ENCODE measurements around the gene MACF1.
"Not testable (repeated sequence)": the region's sequence is repeated elsewhere in the genome, so short reads cannot be mapped to it uniquely, and the experiment has no call there.

The MACF1 gene

DNA sequence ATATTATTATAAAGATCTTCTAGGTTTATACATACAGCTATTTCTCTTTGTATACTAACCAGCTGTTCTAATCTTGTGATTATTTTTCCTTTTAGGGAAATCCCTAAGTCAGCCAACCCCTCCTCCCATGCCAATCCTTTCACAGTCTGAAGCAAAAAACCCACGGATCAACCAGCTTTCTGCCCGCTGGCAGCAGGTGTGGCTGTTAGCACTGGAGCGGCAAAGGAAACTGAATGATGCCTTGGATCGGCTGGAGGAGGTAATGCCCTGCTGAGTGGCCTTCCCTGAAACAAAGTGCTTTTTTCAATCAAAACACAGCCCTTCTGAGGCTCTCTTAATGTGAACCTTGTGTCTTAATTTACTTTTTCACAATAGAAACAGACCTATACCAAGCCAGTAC, 254.5 kb downstream of the MACF1 start:
- peaks cover 96% of the 10 kb centered on the region for H3K36me3 ChIP-seq (ENCODE audit: insufficient read depth, low read length)
- H3K9me3 ChIP-seq (replicated peaks; ENCODE audit: low read length), result no peaks in the 10 kb centered on the region
- H3K9ac ChIP-seq (ENCODE audit: low read depth, low read length), result no peak overlapping the region
- H3K4me3 ChIP-seq (ENCODE audit: low read length), result no peak overlapping the region
- H3K4me1 ChIP-seq (ENCODE audit: control insufficient read depth, insufficient read depth, low read length), result no peaks in the 10 kb centered on the region
- no peaks in the 10 kb centered on the region for H3K27me3 ChIP-seq (ENCODE audit: control insufficient read depth, insufficient read depth, low read length)
- no peak overlapping the region for H3K4me2 ChIP-seq (ENCODE audit: low read length)

DNA sequence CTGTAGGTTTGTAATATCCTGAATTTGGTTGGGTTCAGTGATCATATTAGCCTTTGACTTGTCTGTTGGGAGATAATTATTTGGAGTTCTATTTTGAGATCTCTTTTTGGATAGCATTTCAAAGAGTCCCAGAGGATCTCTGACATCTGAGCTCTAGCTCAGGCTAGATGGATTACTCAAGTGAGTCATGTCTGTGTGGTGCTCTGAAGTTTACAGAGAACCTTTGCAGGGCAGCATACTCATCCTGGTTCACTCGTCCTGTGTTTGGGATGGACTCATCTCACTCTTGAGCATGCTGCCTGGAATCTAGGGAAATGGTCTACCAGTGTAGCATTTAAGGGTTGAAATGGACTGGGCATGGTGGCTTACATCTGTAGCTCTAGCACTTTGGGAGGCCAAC, 257.6 kb downstream of the MACF1 start:
- Histone ChIP-seq H3K4me1 (ENCODE audit: control insufficient read depth, insufficient read depth, low read length) (no peaks in the 10 kb centered on the region), H3K9me3 (replicated peaks; ENCODE audit: low read length) (no peaks in the 10 kb centered on the region), H3K36me3 (ENCODE audit: insufficient read depth, low read length) (peaks cover 95% of the 10 kb centered on the region), H3K27me3 (ENCODE audit: control insufficient read depth, insufficient read depth, low read length) (no peaks in the 10 kb centered on the region), H3K9ac (ENCODE audit: low read depth, low read length) (no peak overlapping the region), H3K4me2 (ENCODE audit: low read length) (no peak overlapping the region), H3K4me3 (ENCODE audit: low read length) (no peak overlapping the region)

DNA sequence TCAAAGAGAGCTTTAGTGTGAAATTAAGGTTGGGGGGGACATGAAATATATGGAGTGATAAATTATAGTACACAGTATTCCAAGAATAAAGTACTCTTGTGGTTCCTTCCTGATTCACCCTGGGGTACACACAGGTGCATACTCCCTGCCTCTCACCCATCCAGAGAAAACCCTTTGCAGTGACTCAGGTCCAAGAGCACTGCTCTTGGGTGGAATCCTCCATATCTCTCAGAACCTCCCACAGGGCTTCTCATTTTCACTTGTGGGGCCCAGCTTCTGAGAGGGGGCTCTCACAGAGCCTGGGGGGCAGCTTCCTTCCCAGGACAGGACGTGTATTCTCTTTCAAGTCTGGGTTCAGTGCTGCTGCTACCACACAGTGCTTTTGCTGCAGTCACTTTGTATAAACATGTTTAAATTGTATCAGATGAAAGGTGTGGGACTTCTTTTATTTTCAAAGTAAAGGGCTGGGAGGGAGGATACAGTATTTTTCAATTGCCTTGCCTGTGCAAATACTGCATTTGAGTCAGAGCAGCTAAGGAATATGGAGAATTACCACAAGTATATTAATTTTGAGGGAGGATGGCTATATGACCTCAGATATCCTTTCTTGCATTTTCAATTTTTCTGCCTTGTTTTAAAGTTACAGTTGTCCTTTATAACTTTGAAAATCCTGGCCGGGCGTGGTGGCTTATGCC, 262.1 kb downstream of the MACF1 start:
- Histone ChIP-seq H3K36me3 (ENCODE audit: insufficient read depth, low read length) (peaks cover 96% of the 10 kb centered on the region), H3K27me3 (ENCODE audit: control insufficient read depth, insufficient read depth, low read length) (no peaks in the 10 kb centered on the region), H3K9me3 (replicated peaks; ENCODE audit: low read length) (no peaks in the 10 kb centered on the region), H3K4me3 (ENCODE audit: low read length) (no peak overlapping the region), H3K9ac (ENCODE audit: low read depth, low read length) (no peak overlapping the region), H3K4me1 (ENCODE audit: control insufficient read depth, insufficient read depth, low read length) (no peaks in the 10 kb centered on the region), H3K4me2 (ENCODE audit: low read length) (no peak overlapping the region)

DNA sequence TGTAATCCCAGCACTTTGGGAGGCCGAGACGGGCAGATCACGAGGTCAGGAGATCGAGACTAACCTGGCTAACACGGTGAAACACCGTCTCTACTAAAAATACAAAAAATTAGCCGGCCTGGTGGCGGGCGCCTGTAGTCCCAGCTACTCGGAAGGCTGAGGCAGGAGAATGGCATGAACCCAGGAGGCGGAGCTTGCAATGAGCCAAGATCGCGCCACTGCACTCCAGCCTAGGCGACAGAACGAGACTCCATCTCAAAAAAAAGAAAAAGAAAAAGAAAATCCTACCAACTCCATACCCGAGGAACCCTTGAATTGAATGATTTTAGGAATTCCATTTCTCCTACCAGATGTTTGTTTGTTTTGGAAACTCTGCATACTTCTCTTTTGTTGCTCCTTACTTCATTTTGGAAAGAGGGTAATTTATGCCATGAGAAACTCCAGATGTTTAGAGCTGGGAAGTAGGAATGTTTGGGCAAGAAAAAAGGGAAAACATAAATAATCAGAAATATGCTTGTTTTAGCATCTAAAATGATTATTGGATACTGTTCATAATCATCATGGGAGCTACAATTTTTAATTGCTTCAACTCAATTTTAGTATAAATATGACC, 262.7 kb downstream of the MACF1 start:
- not testable (repeated sequence) for H3K4me2 ChIP-seq (ENCODE audit: low read length); H3K27me3 ChIP-seq (ENCODE audit: control insufficient read depth, insufficient read depth, low read length)

DNA sequence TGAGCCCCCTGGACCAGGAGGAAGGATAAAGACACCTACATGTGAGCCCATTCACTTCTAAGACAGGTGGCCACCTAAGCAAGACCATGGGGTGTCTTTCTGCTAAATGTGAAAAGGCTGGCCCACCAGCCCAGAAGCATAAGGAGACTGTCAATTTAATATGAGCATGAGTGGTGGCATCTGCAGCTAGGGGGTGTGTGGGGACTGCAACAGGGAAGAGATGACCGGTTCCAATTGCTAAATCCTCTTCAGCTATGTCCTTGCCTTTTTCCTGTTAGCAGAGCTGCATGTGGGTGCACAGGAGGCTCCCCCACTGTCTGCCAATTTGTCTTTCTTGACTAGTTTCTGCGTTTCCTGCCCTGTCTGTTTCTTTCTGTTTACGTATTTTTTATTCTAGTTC, 264.7 kb downstream of the MACF1 start:
- Histone ChIP-seq H3K4me3 (ENCODE audit: low read length) (no peak overlapping the region), H3K4me2 (ENCODE audit: low read length) (no peak overlapping the region), H3K9me3 (replicated peaks; ENCODE audit: low read length) (no peaks in the 10 kb centered on the region), H3K36me3 (ENCODE audit: insufficient read depth, low read length) (peaks cover 93% of the 10 kb centered on the region), H3K27me3 (ENCODE audit: control insufficient read depth, insufficient read depth, low read length) (no peaks in the 10 kb centered on the region), H3K9ac (ENCODE audit: low read depth, low read length) (no peak overlapping the region), H3K4me1 (ENCODE audit: control insufficient read depth, insufficient read depth, low read length) (no peaks in the 10 kb centered on the region)

More for the DNA sequence above, 262.7 kb downstream of the MACF1 start:
- not testable (repeated sequence) for H3K9ac ChIP-seq (ENCODE audit: low read depth, low read length); H3K4me3 ChIP-seq (ENCODE audit: low read length); H3K9me3 ChIP-seq (replicated peaks; ENCODE audit: low read length); H3K4me1 ChIP-seq (ENCODE audit: control insufficient read depth, insufficient read depth, low read length)
- H3K36me3 ChIP-seq (ENCODE audit: insufficient read depth, low read length), result peaks cover 96% of the 10 kb centered on the region

DNA sequence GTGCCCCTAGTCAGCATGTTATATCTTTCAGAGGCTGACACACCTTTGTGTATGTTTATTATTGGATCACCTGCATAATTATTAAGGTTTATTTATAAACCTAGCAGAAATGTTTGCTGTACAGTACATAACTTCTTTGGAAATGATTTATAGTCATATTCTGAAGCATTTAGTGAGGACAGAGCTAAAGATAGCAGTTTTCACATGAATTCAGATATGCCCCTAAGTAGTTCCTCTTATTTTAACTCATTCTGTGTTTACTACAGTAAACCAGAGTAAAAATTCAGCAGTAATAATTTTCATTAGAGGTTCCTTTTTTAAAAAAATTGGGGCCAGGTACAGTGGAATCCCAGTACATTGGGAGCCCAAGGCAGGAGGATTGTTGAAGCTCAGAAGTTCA, 265.5 kb downstream of the MACF1 start:
- Histone ChIP-seq H3K9me3 (replicated peaks; ENCODE audit: low read length) (no peaks in the 10 kb centered on the region), H3K9ac (ENCODE audit: low read depth, low read length) (no peak overlapping the region), H3K36me3 (ENCODE audit: insufficient read depth, low read length) (peaks cover 90% of the 10 kb centered on the region), H3K4me2 (ENCODE audit: low read length) (no peak overlapping the region), H3K4me1 (ENCODE audit: control insufficient read depth, insufficient read depth, low read length) (no peaks in the 10 kb centered on the region), H3K4me3 (ENCODE audit: low read length) (no peak overlapping the region), H3K27me3 (ENCODE audit: control insufficient read depth, insufficient read depth, low read length) (no peaks in the 10 kb centered on the region)

DNA sequence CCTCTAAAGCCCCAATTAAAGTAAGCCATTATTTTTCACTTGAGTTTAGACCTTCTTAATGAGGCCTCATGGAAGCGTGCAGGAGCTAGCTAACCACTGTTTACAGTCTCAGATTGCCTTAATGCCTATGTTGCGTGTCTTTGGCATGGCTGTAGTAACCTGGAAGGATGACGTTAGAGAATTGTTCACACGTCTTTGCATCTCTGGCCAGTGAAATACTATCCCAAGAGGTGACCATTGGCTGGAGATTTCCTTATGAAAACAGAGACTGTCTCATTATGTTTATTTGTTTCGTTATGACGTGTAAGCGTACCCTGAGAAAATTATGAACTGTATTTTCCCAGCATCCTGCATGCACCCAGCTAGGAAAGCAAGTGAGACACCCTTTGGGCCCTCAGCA, 268.3 kb downstream of the MACF1 start:
- H3K36me3 ChIP-seq (ENCODE audit: insufficient read depth, low read length), result peaks cover 71% of the 10 kb centered on the region
- H3K27me3 ChIP-seq (ENCODE audit: control insufficient read depth, insufficient read depth, low read length), result no peaks in the 10 kb centered on the region

DNA sequence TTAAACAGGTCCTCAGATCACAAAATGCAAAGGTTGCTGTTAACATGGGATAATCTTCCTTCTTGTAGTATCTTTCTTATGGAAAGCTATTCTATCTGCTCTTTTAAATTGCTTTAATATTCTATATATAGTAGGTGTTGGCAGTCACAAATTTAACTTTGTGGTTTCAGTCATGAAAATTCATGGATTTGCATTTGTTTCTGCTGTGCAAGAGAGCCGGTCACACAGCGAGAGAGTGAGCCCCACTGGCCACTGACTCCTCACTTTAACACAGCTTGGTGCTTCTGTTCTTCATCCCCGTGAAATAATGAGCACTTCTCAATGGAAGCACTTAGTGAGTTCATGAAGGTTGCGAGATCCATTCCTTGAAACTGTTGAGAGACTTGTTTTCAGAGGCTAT, 268.8 kb downstream of the MACF1 start:
- H3K4me1 ChIP-seq (ENCODE audit: control insufficient read depth, insufficient read depth, low read length), result peaks cover 2% of the 10 kb centered on the region
- no peak overlapping the region for H3K4me3 ChIP-seq (ENCODE audit: low read length)
- no peak overlapping the region for H3K9ac ChIP-seq (ENCODE audit: low read depth, low read length)
- no peaks in the 10 kb centered on the region for H3K9me3 ChIP-seq (replicated peaks; ENCODE audit: low read length)
- no peak overlapping the region for H3K4me2 ChIP-seq (ENCODE audit: low read length)
- no peaks in the 10 kb centered on the region for H3K27me3 ChIP-seq (ENCODE audit: control insufficient read depth, insufficient read depth, low read length)
- H3K36me3 ChIP-seq (ENCODE audit: insufficient read depth, low read length), result peaks cover 66% of the 10 kb centered on the region

More for the DNA sequence above, 268.3 kb downstream of the MACF1 start:
- no peak overlapping the region for H3K9ac ChIP-seq (ENCODE audit: low read depth, low read length)
- H3K4me3 ChIP-seq (ENCODE audit: low read length), result no peak overlapping the region
- H3K9me3 ChIP-seq (replicated peaks; ENCODE audit: low read length), result no peaks in the 10 kb centered on the region
- H3K4me1 ChIP-seq (ENCODE audit: control insufficient read depth, insufficient read depth, low read length), result no peaks in the 10 kb centered on the region
- no peak overlapping the region for H3K4me2 ChIP-seq (ENCODE audit: low read length)

DNA sequence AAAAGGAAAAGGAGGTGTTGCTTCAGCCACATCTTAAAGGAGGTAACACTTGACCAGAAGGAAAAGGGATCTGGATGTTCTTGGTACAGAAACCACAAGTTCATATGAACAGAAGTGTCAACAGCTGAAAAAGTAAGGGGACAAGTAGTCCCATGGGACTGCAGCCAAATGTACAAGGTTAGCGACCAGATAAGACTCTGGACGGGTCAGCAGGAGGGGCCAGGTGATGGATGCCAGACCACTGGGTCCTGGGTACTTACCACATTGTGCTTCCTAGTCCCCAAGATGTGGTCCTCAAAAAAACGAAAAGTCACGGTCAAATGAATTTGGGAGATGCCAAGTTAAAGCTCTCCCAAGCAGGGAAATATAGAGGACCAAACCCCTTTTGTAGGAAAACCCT, 270.3 kb downstream of the MACF1 start:
- no peak overlapping the region for H3K4me3 ChIP-seq (ENCODE audit: low read length)
- peaks cover 62% of the 10 kb centered on the region for H3K36me3 ChIP-seq (ENCODE audit: insufficient read depth, low read length)
- no peak overlapping the region for H3K4me2 ChIP-seq (ENCODE audit: low read length)
- H3K4me1 ChIP-seq (ENCODE audit: control insufficient read depth, insufficient read depth, low read length), result peaks cover 3% of the 10 kb centered on the region
- no peaks in the 10 kb centered on the region for H3K27me3 ChIP-seq (ENCODE audit: control insufficient read depth, insufficient read depth, low read length)
- H3K9ac ChIP-seq (ENCODE audit: low read depth, low read length), result no peak overlapping the region
- H3K9me3 ChIP-seq (replicated peaks; ENCODE audit: low read length), result no peaks in the 10 kb centered on the region

DNA sequence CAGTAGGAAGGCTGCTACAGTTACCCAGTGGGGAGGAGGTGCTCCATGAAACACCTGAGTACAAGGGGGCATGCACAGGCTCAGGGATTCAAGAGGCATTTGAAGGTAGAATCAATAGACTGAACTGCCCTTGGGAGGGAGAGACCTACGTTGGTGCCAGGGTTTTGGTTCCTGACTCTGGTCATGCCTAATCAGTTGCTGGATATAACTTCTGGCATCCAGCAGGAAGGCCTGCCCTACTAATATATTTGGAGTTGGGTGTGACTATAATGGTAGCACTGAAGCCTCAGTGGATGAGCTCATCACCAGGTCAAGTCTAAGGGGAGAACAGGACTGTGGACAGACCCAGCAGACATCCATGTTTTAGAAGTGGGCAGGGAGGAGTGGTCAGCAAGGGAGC, 271.1 kb downstream of the MACF1 start:
- H3K9ac ChIP-seq (ENCODE audit: low read depth, low read length); H3K4me1 ChIP-seq (ENCODE audit: control insufficient read depth, insufficient read depth, low read length); H3K4me2 ChIP-seq (ENCODE audit: low read length); H3K9me3 ChIP-seq (replicated peaks; ENCODE audit: low read length); H3K27me3 ChIP-seq (ENCODE audit: control insufficient read depth, insufficient read depth, low read length); H3K4me3 ChIP-seq (ENCODE audit: low read length): not testable (repeated sequence)
- peaks cover 62% of the 10 kb centered on the region for H3K36me3 ChIP-seq (ENCODE audit: insufficient read depth, low read length)

DNA sequence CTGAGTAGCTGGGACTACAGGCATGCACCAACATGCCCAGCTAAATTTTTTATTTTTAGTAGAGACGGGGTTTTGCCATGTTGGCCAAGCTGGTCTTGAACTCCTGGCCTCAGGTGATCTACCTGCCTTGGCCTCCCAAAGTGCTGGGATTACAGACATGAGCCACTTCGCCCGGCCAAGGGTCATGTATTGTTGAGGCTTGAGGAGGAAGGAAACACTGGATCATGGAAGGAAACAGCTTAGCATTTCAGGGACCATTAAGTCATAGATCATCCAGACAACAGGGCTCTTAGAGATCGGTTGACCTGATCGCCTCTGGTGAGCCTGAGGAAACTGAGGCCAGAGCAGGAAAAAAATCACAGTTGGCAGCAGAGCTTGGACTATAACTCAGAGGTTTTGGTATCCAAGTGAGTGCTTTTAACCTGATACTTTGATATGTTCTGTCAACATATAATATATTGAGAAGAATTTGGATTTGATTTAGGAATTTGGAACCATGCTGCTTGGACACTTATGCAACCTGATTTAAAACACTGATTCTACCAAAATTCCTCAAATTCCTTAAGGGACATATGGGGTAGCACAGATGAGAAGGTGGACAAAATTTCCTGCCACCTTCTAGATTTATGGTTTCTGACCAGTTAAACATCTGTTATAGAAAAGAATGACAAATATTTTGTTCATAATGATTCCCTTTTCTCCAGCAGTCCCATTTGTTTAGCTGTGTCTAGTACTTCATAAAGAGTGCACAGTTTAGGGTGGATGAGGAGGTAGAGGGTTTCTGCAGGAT, 273.8 kb downstream of the MACF1 start:
- no peak overlapping the region for H3K4me2 ChIP-seq (ENCODE audit: low read length)
- H3K4me1 ChIP-seq (ENCODE audit: control insufficient read depth, insufficient read depth, low read length), result peaks cover 3% of the 10 kb centered on the region
- no peak overlapping the region for H3K9ac ChIP-seq (ENCODE audit: low read depth, low read length)
- no peaks in the 10 kb centered on the region for H3K9me3 ChIP-seq (replicated peaks; ENCODE audit: low read length)
- H3K27me3 ChIP-seq (ENCODE audit: control insufficient read depth, insufficient read depth, low read length), result no peaks in the 10 kb centered on the region
- no peak overlapping the region for H3K4me3 ChIP-seq (ENCODE audit: low read length)
- peaks cover 55% of the 10 kb centered on the region for H3K36me3 ChIP-seq (ENCODE audit: insufficient read depth, low read length)

Data from skeletal muscle satellite cell (primary cell).